ENCODE measurements around the gene ITPR1. TPM values are rescaled to one million over a fixed set of nuclear protein-coding genes. Genes with fewer than 3 reads are reported as not detected.

Gene ITPR1
- total RNA-seq, 1 donor from 2014 or later: 30.4 TPM

DNA sequence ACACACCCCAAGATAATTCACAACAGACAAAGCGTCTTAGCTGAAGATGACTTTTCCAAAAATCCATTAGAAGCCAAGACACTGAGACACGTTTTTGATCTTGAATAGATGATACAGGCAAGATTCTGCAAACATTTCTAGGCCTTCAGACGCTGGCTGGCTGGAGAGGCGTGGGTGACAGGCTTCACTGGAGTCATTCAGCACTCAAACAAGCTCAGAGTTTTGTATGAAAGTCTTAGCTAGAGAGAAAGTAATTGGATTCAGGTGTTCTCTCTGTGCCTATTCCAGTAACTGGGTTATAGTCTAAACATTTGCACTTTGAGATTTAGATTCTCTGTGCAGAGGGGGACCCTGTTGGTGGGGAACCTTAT lies 338.4 kb downstream of the ITPR1 start:
- DNase-seq: no peak

DNA sequence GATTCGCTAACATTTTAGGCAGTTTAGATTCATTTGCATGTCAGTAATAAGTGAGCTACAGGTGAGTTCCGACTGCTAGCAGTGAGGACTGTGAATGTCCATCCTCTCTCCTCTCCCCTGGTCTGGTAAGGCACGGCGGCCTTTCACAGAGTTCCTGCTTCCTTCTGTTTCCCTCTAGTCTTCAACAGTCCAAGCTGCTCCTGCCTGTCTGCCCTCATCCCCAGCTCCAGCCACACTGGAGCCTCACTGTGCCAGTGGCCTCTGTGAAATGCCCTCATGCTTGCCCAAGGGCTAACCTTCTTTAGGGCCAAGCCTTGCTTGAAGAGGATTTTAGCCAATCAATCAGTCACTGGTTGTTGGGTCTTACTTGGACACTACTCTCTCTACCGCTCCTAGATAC lies 340.3 kb downstream of the ITPR1 start:
- no peak for DNase-seq

DNA sequence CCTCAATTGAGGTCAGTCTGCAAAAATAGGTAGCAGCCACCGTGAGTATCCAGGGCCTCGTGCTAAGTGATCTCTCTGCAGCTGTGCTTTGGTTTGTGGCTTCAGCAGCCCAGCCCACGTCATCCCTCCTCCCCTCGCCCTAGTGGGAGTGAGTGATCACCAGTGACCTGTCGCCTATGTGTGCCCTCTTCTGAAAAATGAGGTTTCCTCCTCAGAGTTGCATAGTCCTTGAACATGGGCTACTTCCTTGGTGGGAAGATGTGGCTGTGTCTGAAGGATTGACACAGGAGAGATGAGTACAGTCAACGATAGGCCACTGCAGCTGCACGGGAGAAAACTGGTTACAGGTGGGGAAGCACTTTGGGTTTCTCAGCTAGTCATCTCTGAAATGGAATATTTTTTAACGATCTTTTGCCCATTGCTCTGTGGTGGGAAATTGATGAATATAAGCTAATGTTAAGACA lies 341.3 kb downstream of the ITPR1 start:
- no peak for DNase-seq

DNA sequence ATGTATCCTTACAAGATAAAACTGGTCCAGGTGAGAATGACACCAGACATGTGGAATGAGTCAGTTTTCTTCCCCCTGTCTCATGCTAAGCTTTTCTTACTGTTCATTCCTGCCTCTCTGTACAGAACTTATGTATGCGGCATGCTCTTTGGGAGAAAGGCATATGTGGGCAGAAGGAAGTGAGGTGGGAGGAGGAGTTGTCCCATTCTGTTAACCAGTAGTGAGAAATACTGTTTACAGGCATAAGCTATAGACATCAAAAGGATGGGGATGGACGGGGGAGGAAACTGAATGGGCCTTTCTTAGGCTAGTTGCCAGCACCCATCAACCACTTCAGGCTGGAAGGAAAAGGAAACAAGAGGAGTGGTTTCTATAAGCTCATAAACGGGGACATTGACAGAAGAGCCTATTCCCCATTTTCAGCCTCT lies 342.5 kb downstream of the ITPR1 start:
- DNase-seq: no peak

DNA sequence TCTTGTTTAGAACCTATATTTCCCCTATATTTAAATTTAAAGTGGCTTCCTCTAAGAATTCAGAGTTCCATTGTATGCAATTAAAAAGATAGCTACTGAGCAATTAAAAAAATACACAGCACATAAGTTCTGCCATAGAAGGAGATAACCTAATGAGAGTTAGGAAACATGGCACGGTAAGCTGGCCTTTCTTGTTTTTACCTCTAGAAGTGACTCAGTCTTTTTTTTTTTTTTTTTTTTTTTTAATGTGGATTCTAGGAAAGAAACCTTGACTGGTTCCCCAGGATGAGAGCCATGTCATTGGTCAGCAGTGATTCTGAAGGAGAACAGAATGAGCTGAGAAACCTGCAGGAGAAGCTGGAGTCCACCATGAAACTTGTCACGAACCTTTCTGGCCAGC lies 343.4 kb downstream of the ITPR1 start:
- no peak for DNase-seq

DNA sequence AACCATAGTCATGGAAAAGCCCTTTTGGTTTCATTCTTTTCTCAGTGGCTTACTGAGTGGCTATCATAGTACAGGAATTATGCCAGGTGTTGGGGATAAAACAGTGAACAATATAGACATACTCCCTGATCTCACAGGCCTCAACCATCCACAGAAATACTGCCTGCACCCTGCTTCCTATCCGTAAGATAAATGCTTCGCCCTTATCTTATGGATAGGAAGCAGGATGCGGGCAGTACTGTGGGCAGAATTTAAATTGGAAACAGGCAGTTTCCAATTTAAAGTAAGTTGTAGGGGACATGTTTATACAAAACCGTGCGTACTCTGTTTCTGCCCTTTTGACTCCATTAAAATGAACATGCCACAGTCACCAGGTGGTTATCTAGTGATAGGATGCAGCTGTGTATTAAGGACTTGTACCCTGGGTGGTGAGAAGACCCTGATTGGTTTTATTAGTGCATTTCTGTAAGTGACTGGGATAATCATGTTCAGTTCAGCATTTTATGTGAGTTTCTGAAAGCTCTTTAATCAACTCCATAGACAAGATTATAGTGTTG lies 344.3 kb downstream of the ITPR1 start:
- no peak for DNase-seq

DNA sequence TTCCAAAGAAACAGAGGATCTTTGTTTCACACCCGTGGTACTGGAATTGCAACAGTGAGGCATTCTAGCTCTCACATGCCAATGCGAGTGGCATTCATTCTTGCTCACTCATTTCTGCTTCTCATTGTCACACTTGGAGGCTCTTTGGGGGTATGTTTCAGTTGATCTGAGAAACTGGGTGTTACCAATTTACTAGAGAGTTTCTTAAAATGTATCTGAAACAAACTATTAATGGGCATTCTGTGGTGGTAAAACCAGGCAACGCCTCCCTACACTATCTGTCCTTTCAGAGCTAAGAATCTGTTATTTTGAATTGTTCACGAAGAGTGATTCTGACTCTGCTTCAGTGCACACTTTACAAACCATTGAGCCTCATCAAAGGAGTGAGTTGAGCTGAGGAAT lies 345.5 kb downstream of the ITPR1 start:
- no peak for DNase-seq

DNA sequence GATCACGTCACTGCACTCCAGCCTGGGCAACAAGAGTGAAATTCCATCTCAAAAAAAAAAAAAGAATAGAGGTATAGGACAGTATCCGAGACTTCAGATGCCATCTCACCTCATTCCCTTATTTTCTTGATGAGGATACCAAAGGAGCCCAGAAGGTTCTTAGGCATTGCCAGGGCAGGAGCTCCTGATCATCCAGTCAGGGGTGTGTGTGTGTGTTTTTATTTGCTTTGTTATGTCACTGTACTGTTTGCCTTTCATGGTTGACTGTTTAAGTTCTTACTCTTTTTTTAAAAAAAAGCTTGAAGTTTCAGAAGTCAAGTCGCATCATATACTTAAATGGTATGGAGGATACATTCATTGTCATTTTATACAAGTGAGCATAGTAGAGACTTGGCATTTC lies 346.1 kb downstream of the ITPR1 start:
- no peak for DNase-seq

DNA sequence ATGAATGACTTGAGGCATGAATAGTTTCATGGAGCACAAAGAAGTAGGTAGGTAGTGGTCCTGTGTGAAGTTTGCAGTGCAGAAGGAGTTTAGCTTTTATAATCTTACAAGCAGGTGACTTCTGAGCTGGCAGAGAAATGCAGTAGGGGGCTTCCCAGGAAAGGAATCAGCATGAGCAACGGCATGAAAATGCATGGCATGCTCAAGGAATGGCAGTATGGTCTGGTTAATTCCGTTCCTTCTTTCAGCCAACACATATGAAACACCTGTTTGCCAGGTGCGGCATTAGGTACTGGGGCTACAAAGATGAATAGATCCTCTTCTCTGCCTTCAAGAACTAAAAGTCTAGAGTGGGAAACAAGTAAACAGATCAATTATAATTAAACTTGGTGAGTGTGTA lies 348.1 kb downstream of the ITPR1 start:
- no peak for DNase-seq

DNA sequence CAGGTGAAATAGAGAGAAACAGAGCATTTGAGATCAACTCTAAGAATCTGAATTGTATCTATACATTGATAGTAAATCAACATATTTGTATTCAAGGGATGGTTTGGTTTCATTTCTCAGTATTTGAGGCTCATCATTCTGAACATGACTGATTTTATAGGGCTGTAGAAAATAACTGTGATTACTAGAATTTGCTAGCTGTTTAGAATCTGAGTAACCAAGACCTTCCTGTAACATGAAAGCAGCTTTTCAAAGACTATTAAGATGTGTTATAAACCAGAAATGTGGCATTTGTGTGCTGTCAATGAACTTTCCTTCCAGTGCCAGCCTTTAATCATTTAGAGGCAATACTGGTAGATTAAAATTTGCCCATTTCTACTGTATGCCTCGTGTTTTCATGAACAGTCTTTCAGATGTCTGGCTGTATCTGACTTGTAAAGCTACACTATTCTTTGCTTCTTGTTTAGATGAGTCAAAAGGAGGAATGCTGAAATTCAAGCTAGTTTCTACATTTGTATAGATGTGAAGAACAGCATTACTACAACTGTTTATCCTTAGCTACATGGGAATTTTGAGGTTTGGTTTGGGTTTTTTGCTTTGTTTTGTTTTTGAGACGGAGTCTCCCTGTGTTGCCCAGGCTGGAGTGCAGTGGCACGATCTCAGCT lies 348.8 kb downstream of the ITPR1 start:
- DNase-seq: no peak

DNA sequence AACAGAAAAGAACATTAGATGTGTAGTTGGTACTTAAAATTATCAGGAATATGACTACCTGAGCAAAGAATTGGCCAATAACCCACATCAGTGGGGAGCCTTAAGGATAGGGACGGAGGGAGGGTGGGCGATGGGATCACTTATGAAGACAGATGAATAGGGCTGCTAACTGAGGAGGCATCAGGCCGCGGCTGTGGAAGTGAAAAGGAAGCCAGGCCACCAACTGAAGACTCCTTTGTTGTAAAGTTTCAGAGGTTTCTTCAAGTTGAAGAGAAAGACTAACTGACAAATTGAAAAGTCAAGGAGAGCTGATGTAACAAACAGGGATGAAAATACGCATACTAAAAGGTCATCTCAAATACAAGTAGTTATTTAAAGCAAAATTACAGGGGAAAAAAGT lies 350.5 kb downstream of the ITPR1 start:
- DNase-seq: no peak

DNA sequence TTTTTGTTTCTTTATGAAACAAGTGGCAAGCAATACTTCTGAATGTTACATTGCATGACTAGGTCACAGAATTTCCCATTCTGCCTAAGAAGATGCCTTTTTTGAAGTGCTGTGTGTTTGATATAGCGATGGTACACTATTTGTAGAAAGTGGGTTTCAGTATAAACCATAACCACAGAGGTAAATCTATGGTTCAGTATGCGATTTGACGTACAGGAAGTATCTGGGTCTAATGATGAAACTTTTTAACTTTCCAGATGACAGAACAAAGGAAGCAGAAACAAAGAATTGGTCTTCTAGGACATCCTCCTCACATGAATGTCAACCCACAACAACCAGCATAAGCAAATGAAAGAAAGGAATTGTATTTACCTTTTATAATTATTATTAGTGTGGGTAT lies 352.7 kb downstream of the ITPR1 start:
- no peak for DNase-seq

DNA sequence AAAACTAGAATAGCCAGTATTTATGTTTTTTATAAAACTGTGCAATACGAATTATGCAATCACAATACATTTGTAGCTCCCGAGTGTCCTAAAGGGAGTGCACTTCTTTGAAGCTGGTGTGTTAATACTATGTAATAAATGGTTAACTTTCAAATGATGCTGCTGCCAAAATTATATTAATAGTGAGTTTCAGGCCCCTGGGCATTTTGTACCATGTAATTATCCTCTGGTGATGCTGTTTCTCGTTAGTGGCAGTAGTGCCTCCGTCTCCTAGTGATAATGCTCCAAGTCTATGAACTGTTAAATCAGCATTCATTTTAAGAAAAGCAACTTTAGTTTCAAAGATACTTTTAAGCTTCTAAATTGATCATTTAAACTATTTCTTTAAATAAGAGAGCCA lies 353.4 kb downstream of the ITPR1 start:
- no peak for DNase-seq

DNA sequence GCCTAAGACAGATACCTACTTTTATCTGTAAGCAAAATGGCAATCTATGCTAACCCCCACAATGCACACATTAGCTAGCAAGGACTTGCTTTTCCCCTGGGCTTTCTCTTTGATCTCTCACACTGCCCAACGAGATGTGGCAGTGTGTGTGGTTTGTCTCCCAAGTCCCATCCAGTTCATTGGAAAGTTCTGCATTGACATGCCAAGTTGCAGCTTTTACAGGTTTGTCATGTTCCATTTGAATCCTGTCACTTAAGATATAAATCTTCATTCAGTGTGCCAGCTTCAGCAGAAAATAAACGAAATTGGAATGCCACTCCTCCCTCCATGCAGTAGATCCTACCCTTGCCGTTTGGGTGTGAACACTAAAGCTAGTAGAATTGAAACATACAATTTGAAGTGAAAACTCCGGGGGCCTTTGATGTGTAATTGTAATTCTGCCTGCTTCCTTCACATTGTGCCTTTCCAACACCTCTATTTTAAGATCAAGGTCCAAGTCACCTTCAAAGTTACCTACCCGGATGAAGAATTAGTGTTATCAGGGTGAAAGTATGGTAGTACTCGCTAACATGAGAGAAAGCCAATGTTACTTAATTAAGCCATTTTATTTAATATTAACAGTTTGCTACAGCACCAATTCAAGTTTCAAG lies 355.2 kb downstream of the ITPR1 start:
- DNase-seq: no peak

DNA sequence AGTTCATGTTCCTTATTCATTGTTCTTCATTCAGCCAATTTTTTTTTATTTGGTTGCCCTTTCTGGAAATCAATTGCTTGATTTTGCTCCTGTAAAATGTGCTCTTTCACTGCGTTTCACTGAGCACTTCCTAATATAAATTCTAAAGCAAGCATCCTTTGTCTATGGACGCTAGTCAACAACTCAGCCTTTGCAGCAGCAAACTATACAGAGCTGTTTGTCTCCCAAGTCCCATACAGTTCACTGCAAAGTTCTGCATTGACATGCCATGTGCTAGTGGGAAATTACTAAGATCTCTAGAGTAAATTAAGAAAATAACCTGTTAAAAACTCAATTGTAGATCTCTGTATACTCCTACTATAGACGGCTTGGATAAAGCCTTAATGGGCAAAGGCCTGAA lies 356.0 kb downstream of the ITPR1 start:
- DNase-seq: no peak

DNA sequence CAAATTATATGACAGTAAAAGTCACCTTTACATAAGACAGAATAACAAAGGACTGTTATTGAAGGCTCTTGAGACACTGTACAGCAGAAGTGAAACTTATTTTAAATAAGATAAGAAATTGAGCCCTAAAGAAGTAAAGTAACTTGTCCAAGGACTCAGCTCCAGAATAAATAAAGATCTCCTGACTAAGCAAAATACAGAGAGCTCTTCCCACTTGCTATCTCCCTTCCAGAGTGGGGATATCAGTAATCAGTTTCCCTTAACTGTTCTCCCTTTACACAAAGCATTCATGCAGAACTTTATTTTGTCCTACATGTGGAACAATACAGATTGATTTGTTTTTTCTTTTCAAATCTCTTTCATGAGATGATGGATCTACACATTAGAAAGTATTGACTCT lies 356.6 kb downstream of the ITPR1 start:
- DNase-seq: no peak

DNA sequence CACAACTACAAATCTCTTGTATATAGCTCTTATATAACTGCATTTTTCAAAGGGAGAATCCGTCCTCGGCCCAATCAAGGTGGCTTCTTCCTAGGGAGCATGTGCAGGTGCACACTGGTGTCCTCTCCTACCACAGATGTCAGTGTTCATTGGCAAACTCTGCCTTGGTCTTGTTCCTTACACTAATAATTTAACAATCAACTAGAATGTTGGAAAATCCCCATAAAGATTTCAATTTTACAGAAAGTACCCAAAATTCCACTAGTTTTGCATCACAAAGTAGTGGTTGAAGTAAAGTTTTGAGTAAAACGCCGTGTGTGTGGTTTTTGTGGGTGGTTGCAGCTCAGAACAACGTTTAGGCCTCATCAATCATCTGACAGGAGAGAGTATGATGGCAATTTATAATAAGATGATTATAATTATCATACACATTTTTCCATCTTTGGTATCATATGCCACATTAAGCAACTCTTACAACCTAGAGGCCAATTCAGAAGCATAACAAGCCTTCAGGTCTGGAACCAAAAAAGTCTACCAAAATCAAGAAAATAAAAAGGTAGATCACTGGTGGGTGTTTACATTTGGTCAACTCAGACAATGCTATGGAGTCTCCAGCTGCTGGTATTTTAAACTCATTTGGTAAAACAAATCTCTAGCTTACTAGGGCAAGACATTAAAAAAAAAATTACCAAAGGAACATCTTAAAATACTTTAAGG lies 357.2 kb downstream of the ITPR1 start:
- no peak for DNase-seq

DNA sequence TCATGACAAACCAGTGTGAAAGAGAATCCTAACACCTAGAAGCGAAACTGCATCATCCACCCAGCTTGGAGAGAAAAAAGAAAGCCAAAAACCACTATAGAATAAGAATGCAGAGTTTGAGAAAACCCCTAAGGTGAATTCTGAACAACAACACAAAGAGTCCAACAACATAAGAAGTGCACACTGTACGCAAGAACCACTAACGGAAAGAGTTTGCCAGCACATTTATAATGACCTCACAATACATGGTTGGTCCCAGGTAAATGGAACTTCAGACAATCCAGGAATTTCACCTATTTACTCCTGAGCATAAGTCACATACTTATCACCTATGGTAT lies 357.7 kb downstream of the ITPR1 start:
- no peak for DNase-seq

DNA sequence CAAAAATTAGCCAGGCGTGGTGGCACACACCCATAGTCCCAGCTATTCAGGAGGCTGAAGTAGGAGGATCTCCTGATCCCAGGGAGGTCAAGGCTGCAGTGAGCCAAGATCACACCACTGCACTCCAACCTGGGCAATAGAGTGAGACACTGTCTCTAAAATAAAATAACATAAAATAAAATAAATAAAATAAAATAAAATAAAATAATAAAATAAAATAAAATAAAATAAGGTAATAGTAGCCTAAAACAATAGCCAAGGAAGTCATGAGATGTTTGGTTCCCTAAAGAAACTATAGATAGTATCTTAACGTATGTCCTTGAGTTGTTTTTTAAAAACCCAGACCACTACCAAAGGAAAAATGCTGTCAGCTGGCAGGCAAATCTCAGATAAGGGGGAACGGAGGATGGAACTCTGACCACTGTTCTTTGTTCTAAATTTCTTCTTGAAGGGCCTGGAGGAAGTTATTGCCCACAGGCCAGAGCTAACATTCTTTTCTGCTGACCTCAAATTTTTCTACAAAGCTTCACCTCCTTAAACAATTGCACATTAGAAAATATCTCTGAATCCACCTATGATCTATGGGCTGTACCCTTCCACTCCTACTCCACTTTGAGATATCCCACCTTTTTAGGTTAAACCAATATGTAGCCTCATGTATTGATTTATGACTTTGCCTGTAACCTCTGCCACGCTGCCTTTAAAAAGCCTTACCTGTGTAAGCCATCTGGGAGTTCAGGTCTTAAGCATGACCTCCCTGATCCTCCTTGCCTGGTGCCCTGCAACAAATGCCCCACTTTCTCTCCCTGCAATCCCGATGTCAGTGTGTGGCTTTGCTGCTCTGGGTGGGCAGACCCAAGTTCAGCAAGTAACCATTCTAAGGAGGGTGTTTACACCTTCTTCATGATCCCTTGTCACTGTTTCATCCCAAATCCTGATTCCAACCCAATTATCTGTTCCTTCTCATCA lies 359.9 kb downstream of the ITPR1 start:
- DNase-seq: no peak

DNA sequence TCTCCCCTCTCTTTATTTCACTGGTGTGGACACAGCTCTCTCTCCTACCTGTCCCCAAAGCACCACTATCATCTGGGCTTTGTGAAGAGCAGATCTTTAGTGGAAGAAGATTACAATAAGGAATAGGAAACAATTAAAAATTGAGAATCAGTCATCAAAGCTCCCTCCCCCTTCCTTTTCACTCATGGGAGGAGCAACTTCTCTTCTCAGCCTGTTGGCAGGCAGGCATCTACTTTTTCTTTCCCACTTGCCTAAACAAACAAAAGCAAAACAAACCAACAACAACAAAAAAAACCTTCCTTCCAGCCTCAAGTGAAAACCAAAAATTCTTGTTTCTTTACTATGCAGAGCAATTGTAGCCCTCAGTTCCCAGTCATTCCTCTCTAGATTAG lies 360.6 kb downstream of the ITPR1 start:
- DNase-seq: no peak

DNA sequence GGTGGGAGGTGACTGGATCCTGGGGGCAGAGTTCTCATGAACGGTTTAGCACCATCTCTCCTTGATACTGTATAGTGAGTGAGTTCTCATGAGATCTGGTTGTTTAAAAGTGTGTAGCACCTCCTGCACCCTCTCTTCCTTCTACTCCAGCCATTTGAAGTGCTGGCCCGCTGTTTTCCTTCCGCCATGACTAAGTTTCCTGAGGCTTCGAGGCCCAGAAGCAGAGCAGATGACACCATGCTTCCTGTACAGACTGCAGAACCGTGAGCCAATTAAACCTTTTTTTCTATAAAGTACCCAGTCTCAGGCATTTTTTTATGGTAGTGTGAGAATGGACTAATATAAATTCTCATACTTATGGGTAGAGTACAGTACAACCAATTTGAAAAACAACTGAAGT lies 362.5 kb downstream of the ITPR1 start:
- no peak for DNase-seq

DNA sequence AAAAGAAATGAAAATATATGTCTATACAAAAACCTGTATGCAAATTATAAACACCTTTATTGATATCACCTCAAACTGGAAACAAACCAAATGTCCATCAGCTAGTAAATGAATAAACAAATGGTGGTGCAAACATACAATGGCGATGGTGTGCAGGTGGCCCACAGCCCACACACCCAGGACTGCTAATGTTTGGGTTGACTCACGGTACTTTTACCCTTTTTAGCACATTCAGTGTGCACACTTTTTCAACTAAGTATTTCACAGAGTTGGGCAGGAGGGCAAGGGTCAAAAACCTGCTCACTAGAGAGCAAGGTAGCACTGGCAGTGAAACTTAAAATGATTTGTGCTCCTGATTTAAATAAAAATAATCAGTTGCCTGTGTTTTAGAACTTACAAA lies 363.0 kb downstream of the ITPR1 start:
- DNase-seq: no peak
